GM13977 (cell line): Measurements from ENCODE around the gene CNTN4.

Source experiments
- DNase-seq: peaks from one replicate; pipeline ENCODE4 v3.0.0; 2012; ENCODE audit warnings: low spot score
- CTCF ChIP-seq: IDR thresholded peaks from 2 replicates; pipeline ENCODE4 v1.5.1; 2012; ENCODE audit warnings: mild to moderate bottlenecking, control low read depth; ENCODE audit not compliant: insufficient read depth; ENCODE audit errors: extremely low read depth, missing control alignments
- in situ Hi-C: fragments of 300-500 bp; cut with MboI; formaldehyde crosslinking; loops from one replicate; pipeline ENCODE4 v1.12.0; 2022; ENCODE audit warnings: low sequenced_read_pairs, low pct_unique_long_range_greater_than_20kb, mixed read lengths, inconsistent platforms; ENCODE audit not compliant: unreplicated experiment

Gene CNTN4

GRCh38 chr3:2485027-2485375 is 386.3 kb downstream of the CNTN4 start:
- DNase-seq: no peak
- in situ Hi-C loops: no loop called here
- TF ChIP-seq CTCF: no peak

DNA sequence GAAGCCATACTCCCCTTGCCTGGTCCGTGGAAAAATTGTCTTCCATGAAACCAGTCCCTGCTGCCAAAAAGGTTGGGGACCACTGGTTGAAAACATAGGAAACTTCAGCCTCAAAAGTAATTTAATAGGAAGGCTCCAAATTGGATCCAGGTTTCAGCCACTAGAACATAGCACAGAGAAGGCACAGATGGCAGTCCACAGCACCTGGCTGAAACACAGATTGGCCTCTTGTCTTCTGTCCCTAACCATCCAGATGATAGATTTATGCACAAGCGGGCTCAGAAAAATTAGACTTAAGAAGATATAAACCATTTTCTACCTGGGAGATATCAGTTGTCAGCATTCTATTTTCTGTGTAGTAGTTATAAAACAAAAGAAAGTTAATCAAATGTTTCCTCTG is 397.1 kb downstream of the CNTN4 start:
- no peak for DNase-seq
- in situ Hi-C loops: no loop called here
- no peak for TF ChIP-seq CTCF

GRCh38 chr3:2504912-2505311 is 406.2 kb downstream of the CNTN4 start:
- DNase-seq: no peak
- in situ Hi-C loops: no loop called here

GRCh38 chr3:2506776-2507175 is 408.1 kb downstream of the CNTN4 start:
- TF ChIP-seq CTCF: no peak
- in situ Hi-C loops: no loop called here
- DNase-seq: no peak

More at GRCh38 chr3:2504912-2505311, 406.2 kb downstream of the CNTN4 start:
- TF ChIP-seq CTCF: no peak

DNA sequence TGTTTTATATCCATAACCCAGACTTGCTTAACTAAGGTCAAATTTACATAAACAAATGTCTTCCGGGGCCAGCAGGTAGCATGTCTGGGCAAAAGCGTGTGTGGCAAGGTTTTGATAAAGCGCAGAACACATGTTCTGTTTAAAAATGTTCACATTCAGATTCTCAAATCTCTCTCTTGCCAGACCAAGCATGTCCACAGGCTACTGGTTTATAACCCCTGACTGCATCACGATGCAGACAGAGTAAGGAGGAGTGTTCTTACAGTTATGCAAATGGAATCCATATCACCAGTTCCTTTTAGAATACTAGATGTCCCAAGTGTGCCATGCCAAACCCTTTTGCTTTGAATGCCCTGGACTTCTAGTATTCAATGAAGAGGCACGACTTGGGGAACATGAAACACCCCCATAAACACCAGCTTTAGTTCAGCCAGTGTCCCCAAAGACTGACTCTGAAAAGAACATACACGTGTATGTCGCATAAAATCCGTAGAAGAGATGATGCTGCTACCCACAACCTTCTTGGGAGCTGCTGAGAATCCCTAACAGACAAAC is 412.0 kb downstream of the CNTN4 start:
- no peak for TF ChIP-seq CTCF
- in situ Hi-C loops: no loop called here
- no peak for DNase-seq

- TF ChIP-seq CTCF: no peak
- DNase-seq: no peak
- in situ Hi-C loops: no loop called here
Measured at GRCh38 chr3:2511356-2511755, 412.7 kb downstream of the CNTN4 start.

DNA sequence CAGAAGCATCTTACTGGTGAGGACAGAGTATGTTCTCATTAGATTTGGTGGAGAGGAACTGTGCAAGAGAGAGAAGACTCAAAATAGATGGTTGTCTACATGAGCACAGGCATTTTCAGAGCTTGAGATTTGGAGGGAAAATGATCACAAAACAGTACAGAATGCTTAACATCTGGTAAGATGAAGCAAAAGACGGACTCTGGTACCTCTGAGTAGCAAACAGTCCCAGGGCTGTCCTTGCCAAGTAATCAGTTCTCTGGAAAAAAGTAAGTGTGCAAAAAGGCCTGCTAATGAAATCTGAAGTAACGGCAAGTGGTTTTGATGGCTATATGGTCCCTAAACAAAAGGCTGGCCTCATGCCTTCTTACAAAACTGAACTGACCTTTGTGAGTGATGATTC is 414.2 kb downstream of the CNTN4 start:
- no peak for TF ChIP-seq CTCF
- in situ Hi-C loops: no loop called here
- no peak for DNase-seq
